ENCODE results near the gene DLGAP1.

Gene DLGAP1

DNA sequence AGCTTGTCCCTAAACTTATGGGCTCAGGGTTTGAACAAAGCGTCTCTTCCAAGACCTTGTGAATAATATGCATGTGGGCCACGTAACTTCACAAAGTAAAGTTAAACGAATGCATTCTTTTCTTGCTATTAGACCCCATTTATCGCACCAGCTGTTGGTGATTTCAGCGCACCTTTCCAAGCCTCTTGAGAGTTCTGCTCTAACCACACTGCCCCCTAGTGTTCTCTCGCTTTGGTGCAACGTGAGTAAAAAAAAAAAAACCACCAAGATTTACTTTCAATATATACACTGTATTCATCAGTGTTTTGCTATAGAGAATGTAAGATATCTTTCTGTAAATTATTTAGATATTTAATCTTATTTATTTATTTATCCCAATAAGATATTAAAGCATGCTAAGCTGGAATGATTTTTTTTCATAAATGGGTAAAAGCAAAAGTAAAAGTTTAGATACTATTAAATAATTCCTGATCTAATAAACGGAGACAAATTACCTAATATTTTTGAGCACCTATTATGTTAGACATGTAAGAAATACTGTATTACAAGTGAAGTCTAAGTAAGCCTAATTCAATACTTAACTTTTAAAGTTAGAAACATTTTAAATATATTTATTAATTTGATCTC lies 459.5 kb downstream of the DLGAP1 start:
- peak; percentile 3 to 6 for DNase-seq (ENCODE audit: low read depth in 2 of 2)

DNA sequence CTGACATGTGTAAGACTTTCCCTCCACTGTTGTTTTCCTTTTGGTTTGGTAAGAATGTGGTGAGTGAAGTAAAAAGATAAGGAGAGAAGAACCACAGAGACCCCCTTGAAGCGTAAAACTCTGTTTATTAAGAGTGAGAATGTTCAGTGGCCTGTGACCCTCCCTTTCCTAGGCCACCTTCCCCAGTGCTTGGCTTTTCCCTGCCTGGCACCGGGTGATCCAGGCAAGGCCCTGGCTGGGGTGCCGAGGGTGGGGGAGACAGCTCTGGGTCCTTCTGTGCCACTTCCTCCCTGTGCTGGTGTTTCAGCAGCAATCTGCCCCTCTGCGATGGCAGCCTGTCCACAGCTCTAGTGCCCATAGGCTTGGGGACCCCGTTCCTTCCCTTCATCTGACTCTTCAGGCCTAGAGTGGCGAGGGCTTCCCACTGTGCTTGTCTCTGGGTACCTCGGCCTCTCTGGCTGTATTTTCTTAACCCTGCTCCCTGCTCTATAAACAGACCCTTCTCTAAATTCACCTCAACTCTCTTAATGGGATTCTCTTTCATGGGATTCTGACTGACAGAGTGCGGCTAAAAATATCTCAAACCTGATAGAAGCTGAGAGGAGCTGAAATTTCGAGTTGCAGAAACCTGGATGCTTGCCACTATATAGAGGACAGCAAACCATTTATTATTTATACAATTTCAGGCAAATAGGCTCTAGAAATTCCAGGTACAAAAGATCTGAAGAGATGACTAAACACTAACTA lies 461.0 kb downstream of the DLGAP1 start:
- no peak for DNase-seq (ENCODE audit: low read depth in 2 of 2)

DNA sequence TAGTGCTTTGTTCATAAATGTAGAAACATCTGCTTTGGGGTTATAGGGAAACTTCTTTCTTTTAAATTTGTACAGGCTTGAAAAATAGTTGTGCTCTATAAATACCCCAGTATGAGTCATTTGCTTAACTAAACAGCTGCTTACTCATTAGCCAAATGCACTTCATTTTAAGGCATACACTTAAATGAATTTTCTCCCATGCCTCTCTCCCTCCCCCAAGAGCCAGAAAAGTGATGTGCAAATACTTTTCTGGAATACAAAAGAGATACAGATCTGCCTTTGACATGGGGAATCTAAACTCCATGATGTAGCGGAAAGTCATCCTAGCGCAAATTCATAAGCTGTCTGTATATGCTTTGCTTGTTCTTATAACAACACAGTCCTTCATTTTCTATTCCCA lies 469.4 kb downstream of the DLGAP1 start:
- DNase-seq (ENCODE audit: low read depth in 2 of 2): no peak

DNA sequence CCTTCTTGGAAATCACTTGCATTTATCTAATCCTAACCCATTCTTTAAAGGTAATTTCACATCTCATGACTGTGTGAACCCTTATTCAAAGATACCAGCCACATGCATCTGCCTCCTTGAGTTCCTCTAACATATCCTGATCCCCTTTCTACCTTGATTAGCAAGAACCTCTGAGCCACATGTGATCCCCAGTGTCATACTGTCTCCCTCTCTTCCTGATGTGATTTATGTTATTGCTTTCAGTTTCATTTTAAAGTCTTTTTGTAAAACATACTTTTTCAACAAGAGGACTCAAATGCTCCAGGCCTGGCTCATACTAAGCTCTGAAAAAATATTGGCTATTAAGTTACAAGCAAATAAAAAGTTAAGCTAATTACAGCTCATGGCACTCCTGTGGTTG lies 470.1 kb downstream of the DLGAP1 start:
- no peak for DNase-seq (ENCODE audit: low read depth in 2 of 2)

DNA sequence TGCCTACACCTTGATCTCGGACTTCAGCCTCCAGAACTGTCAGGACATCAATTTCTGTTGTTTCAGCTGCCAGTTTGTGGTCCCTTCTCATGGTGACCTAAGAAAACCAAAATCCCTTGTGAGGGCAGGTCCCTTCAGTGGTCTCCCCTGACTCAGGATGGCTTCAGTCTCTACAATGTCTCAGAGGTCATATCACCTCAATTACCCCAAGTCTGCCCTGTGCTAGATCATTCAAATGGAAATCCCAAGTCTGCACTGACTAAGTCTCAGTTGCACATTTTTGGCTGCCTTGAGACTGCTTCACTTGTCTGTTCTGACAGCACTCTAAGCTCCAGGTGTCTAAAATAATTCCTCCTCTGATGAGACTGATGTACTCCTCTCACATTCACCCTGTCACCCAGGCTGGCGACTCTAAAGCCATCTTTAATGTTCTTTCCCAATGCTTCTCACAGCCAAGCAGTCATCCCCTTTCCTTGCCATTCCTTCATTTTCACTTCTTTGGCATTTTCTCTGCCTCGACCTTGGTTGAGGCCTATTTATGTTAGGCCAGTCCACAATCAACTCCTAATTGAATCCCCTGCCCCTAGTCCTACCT lies 470.8 kb downstream of the DLGAP1 start:
- no peak for DNase-seq (ENCODE audit: low read depth in 2 of 2)

DNA sequence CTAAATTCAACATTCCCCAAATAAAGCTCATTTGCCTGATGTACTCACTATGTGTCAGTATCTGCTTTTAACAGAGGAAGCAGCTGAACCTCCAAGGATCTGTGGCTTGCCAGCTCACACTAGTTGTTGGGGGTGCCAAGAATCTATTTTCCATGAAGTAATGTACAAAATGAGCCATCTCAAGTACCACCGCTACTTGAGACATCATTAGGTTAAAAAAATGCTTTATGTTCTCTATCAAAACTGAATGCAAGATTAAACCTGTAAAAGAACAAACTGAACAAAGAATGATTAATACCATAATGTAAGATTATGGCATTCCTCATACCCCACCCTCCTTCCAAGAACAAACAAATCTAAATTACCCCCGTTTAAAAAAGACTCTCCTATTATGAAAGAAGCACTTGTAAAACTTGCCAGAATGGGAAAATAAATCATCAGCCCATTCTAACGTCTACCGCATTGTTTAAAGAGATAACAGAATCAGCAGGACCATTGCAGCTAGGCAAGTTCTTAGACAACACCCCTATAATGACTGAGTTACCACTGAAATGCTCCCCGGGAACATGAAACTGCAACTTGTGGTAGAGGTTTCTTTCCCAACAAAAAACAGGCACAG lies 471.6 kb downstream of the DLGAP1 start:
- no peak for DNase-seq (ENCODE audit: low read depth in 2 of 2)

DNA sequence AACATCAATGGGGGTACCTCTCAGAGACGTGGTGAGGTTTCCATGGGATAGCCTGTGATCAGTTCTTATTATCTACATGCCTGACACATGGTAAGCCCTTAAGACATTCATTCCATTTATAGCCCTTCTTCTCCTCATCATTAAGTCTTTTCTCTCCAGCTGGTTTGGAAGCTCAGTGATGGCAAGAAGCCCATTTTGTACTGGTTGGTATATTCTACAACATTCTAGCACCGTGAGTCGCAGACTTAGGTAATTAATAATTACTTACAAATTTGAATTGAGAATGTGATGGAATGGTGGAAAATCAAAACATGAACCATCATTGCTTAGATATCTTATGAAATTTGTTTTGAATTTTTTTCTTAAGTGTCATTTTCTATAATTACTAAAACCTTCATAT lies 472.6 kb downstream of the DLGAP1 start:
- no peak for DNase-seq (ENCODE audit: low read depth in 2 of 2)

DNA sequence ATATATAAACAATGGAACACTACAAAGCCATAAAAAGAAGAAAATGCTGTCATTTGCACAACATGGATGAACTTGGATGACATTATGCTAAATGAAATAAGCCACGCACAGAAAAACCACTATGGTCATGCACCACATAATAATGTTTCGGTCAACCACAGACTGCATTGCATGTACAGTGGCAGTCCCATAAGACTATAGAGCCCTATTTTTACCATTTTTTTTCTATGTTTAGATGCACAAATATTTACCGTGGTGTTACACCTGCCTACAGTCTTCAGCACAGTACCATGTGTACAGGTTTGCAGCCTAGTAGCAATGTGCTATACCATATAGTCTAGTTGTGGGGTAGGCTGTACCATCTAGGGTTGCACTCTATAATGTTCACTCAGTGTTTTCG lies 476.1 kb downstream of the DLGAP1 start:
- DNase-seq (ENCODE audit: low read depth in 2 of 2): no peak

DNA sequence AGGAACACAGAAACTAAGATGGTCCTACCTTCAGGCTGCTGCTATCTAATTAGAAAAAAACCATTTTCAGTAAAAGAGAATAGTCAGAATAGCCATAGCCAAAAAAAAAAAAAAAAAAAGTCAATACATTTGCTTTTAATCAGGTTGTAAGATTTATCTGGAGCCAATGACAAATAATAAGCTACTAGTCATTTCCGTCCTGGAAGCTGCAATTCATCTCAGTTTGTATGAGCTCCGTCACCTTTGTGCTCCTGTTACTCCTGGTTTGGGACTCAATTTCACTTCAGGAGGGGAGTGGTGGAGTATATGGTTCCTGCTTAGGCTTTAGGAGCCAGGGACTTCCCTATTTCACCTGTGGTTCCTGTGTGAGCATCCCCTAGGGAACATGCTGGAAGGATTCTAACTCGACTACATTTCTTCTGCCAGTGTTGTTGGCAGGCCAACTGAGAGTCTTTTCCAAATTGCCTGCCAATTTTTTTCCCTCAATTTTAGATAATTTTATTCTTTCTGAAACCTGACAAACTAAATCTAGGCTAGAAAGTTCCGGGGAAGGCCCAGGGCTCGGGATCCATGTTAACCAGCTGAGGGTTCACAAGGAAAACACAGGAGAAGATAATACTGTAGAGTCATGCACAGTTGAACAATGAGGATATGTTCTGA lies 481.8 kb downstream of the DLGAP1 start:
- no peak for DNase-seq (ENCODE audit: low read depth in 2 of 2)

DNA sequence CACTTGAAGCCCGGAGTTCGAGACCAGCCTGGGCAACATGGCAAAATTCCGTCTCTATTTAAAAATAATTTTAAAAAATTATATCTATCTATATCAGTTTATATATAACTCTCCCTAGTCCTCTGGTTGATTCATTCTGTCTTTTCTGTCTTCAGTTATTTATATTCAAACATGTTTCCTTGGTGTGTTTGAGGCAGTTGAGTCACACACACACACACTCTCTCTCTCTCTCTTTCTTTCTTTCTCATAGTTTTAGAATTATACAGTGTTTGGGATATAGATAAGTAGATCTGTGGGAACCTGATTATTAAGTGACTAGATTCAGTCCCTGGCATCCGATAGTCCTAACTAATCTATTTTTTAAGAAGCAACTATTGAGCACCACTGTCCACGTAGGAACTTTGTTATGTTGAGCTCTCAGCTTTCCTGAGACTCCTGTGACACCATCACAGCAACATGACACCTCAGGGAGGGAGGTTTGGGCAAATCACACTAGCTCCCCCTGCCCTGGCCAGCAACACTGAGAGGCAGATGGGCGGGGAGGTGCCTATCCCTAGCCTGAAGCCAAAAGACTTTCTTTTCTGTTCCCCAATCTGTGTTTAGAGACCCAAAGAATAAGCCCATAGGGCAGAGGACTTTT lies 482.7 kb downstream of the DLGAP1 start:
- DNase-seq (ENCODE audit: low read depth in 2 of 2): no peak

DNA sequence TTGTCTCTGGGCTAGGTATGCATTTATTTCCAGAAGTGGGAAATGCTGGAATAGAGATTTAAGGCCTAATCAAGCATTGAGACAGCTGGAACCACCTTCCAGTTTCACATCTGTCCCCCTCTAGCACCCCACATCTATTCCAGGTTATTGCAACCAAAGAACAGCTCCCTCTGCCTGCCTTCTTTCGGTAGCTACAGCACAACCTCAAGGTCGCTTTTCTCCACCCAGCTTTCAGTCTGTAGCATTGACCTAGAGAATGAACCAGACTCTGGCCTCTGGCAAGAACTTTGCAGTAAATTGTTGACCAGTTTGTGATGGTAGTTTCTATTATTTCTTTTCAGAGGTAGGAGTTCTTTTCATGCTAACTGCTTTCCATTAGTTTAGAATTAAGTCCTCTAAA lies 484.2 kb downstream of the DLGAP1 start:
- DNase-seq (ENCODE audit: low read depth in 2 of 2): no peak

DNA sequence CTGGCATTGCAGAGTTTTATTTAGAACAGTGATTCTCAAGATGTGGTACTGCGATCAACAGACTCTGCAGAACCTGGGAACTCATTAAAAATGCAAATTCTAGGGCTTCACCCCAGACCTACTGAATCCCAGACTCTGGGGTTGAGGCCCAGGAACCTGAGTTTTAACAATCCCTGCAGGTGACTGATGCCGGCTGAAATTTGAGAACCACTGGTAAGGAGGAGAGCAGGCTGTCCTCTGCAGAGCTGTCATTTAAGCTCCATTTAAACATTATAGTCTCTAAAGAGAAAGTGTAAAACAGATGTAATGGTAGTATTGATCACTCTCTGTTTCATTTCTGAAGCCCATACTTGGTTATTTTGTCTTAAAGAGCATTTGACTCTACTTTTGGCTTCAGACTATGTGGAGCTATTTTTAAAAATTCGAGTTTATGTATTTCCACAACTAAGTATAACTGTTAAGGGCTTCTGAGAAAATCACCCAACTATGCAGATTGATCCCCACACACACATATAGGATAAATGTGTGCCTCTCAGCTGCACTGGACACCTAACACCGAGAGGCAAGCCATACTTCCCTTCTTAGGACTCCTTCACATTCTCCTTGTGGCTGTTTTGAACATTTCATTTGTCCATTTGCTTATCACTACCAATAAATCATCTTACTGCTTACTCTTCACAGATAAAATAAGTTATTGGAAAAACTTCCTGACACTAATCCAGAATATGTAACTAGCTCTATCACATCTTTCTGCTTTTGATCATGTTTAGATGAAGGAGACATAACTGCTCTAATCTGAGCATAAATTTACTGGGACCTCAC lies 487.5 kb downstream of the DLGAP1 start:
- DNase-seq (ENCODE audit: low read depth in 2 of 2): no peak

DNA sequence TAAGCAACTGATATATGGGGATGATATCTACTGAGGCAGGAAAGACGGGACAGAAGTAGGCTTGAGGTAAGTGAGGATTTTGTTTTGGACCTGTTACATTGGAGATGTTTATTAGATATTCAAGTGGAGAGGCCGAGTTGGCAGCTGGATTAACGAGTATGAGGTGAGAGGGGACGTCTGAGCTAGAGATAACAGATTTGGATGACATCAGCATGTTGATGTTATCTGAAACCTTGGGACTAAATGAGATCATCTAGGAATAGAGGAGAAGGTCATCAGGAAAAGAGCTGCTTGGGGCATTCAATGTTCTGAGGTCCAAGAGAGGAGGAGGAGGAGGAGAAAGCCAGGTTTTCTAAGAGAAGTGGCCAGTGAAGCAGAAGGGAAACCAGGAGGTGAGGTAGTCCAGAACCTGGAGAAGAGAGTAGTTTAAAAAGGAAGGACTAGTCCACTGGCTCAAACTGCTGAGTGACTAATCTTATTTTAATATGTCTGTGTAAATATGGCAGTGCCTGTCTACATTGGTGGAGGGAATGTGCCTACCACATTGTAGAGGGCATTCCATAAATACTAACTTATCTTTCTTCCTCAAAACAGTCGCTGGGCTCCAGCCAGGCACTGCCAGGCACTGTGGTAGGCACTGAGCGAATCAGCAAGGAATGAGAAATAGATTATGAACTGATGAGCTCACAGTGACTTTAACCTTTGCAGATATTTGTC lies 488.3 kb downstream of the DLGAP1 start:
- DNase-seq (ENCODE audit: low read depth in 2 of 2): no peak

DNA sequence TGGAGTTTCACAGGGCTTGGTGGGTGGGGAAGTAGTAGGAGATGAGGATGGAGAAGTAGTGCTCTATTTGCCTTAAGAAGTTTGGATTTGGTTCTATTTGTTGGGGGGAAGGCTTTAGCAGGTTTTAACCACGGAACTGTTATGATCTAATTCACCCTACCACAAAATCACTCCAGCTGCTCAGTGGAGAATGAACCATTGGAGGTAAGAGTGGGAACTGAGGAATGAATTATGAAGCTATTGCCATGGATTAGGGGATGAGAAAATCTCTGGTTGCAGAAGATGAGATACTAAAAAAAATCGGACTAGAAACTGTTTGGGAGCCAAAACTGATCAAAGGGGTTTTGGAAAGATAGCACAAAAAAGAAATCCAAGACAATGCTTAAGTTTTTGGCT lies 488.9 kb downstream of the DLGAP1 start:
- DNase-seq (ENCODE audit: low read depth in 2 of 2): no peak

DNA sequence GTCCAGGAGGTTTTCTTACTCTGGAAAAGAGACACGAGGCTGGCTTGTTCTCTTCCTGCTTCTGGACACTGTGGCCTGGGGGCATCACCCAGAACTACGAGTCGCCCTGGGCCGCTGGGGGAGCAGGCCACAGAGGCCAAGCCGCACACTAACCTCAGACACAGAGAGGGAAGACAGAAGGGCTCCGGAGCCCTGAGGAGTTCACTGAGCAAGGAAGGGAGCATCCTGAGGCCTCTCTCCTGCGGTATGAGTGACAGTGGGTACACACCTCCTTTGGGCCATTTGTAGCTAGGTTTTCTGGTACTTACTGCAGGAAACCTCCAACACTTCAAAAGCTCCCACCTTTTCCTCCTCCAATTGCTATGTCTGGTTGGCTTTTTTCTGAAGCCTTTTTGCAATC lies 494.1 kb downstream of the DLGAP1 start:
- no peak for DNase-seq (ENCODE audit: low read depth in 2 of 2)

DNA sequence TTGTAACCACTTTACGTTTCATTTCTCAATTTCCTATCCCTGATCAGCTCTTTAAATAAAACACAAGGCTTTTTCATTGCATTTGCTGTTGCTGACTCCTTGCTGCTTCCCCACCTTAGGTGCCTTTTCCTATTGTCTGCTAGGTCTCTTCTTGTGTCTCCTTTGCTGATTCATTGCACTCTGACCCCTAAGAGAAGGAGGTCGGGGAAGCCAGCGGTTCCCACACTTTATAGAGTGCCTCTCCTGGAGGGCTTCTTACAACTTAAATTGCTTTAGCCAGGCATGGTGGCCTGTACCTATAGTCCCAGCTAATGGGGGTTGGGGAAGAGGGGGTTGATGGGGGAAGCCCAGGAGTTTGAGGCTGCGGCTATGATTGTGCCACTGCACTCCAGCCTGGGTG lies 495.0 kb downstream of the DLGAP1 start:
- no peak for DNase-seq (ENCODE audit: low read depth in 2 of 2)

DNA sequence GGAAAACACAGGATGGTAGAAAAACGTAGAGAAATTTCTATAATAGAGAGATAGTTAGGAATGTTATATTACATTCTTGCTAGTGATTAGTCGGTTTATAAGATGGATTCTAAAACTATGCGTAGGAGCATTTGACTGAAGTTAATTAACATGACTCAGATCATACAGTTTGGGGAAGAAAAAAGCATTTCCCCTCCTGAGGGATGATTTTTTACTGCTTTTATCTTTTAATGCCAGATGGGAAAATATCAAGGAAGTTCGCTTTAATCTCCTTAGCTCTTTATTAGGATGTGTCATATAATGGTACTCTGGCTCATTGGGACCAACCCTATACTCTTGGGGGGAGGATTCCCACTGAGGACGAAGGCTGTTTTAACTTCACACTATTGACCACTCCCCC lies 503.1 kb downstream of the DLGAP1 start:
- DNase-seq (ENCODE audit: low read depth in 2 of 2): no peak

DNA sequence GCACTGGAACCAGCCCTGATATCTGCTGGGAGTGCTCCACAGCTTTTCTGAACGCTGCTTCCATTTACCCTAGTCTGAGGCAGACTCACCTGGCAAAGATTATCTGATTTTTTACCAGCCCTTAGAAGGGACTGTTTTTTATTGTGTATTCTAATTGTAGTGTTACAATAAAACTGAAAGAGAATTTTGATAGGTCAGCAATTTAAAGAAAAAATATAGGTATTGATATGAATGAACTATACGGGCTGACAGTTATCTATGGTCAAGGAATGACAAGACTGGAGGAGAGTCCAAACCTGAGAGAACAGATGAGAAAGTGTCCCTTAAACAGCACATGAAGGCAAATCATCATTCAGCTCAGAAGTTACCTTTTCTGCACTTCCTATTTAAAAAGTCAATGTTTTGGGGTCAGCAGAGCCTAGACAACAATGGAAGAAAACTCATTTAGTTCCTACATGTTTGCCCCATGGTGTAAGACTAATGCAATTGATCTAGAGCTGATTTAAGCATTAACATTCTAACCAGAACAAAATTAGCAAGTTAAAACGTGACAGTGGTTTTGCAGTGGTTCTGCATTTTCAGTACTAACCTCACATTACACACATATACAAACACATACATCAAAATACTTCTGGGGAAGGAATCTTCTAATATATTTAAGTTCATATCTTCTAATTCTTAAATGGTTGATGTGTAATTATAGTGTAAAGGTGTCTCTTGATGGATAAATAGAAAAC lies 504.3 kb downstream of the DLGAP1 start:
- no peak for DNase-seq (ENCODE audit: low read depth in 2 of 2)

DNA sequence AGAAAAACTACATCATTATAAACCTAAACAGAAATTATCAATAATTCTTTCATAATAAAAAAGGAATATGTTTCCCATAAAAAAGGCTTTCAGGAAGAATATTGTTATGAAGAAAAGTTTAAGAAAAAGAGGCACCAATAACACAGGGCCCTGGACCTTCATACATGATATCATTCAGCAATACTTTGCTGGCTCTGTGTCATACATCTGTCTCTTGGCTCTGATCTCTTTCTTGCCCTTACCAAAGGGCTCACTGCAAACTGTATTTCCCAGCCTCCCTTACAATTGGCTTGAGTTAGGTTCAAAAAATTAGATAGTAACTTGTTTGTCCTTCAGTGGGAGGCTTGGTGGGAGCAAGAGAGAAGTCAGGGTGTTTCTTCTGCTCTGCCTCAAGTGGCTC lies 506.1 kb downstream of the DLGAP1 start:
- no peak for DNase-seq (ENCODE audit: low read depth in 2 of 2)

DNA sequence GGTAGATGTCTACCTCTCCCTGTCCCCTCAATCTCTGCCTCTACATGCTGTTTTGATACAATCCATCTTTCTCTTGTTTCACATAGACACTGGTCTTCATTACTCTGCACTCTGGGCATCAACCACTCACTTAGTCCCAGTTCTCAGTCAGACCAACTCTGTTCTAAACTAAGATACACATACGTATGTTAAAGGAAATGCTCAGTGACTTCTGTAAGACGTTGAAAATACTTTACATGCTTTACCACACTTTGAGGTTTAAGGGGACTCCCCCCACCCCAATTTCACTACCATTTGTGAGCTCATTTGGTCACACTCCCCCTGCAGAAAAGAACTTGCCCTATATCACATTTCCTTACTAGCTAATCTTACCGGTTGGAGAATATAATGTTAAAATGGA lies 507.7 kb downstream of the DLGAP1 start:
- no peak for DNase-seq (ENCODE audit: low read depth in 2 of 2)

Measured in stimulated activated CD8-positive, alpha-beta memory T cell treated with anti-CD3 and anti-CD28 coated beads, Interleukin-15, amount 100 ng/mL, for 4 hours (primary cell).